GM18861 (cell line): ENCODE data around the gene PHF20.
"Not testable (repeated sequence)": the region's sequence is repeated elsewhere in the genome, so short reads cannot be mapped to it uniquely, and the experiment has no call there.

Experiments
- ATAC-seq: cut with Tn5 transposase; IDR thresholded peaks from one replicate; pipeline ENCODE4 v1.9.1; 2021; ENCODE audit not compliant: unreplicated experiment

The PHF20 gene

GRCh38 chr20:35771689-35772562, at the start of gene PHF20:
TSS of gene PHF20 (plus strand) at chr20:35772015. CDS start at chr20:35801523, 29,508 bp downstream.
- peak; percentile 53 for ATAC-seq

GRCh38 chr20:35723275-35723639, 48.6 kb upstream of the PHF20 start:
- ATAC-seq, result not testable (repeated sequence)

GRCh38 chr20:35723652-35724320, 48.0 kb upstream of the PHF20 start:
- ATAC-seq, result not testable (repeated sequence)

- ATAC-seq, result no peak
Observed at GRCh38 chr20:35724321-35725230, 47.2 kb upstream of the PHF20 start.

- ATAC-seq, result no peak
Observed at GRCh38 chr20:35726842-35727711, 44.7 kb upstream of the PHF20 start.

- no peak for ATAC-seq
Observed at GRCh38 chr20:35729283-35729807, 42.5 kb upstream of the PHF20 start.

- no peak for ATAC-seq
Observed at GRCh38 chr20:35729836-35730582, 41.8 kb upstream of the PHF20 start.

GRCh38 chr20:35730583-35731468, 41.0 kb upstream of the PHF20 start:
- no peak for ATAC-seq

GRCh38 chr20:35731469-35731788, 40.4 kb upstream of the PHF20 start:
- no peak for ATAC-seq

- ATAC-seq, result no peak
Observed at GRCh38 chr20:35731862-35732643, 39.8 kb upstream of the PHF20 start.

GRCh38 chr20:35732644-35732982, 39.2 kb upstream of the PHF20 start:
- no peak for ATAC-seq

- no peak for ATAC-seq
Observed at GRCh38 chr20:35734374-35734773, 37.4 kb upstream of the PHF20 start.

- ATAC-seq, result no peak
Observed at GRCh38 chr20:35734777-35735649, 36.8 kb upstream of the PHF20 start.

- ATAC-seq, result no peak
Observed at GRCh38 chr20:35735826-35736470, 35.9 kb upstream of the PHF20 start.

- no peak for ATAC-seq
Observed at GRCh38 chr20:35737865-35738333, 33.9 kb upstream of the PHF20 start.
